Measurements from ENCODE around the gene DUSP16. TPM values are rescaled to one million over a fixed set of nuclear protein-coding genes. Genes with fewer than 3 reads are reported as not detected.

The DUSP16 gene
- total RNA-seq, 2 donors from 2014 or later, result 9.6 to 18.7 TPM

DNA sequence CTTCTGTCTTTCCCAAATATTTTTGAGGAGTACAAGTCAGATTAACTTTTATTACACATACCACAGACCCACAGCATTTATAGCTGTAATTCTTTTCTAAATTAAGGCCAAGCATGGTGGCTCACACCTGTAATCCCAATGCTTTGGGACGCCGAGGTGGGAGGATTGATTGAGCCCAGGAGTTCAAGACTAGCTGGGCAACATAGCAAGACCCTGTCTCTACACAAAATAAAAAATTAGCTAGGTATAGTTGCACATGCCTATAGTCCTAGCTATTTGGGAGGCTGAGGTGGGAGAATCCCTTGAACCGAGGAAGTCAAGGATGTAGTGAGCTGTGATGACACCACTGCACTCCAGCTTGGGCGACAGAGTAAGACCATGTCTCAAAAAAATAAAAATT, 7.0 kb downstream of the DUSP16 start:
- Histone ChIP-seq H3K4me1 (peaks cover 0 to 30% of the 10 kb centered on the region in 2 donors), H3K9me3 (no peaks in the 10 kb centered on the region), H3K36me3 (no peaks in the 10 kb centered on the region), H3K4me3 (no peak overlapping the region), H3K27ac (no peak overlapping the region), H3K27me3 (no peaks in the 10 kb centered on the region)
- TF ChIP-seq, protein P1, sequence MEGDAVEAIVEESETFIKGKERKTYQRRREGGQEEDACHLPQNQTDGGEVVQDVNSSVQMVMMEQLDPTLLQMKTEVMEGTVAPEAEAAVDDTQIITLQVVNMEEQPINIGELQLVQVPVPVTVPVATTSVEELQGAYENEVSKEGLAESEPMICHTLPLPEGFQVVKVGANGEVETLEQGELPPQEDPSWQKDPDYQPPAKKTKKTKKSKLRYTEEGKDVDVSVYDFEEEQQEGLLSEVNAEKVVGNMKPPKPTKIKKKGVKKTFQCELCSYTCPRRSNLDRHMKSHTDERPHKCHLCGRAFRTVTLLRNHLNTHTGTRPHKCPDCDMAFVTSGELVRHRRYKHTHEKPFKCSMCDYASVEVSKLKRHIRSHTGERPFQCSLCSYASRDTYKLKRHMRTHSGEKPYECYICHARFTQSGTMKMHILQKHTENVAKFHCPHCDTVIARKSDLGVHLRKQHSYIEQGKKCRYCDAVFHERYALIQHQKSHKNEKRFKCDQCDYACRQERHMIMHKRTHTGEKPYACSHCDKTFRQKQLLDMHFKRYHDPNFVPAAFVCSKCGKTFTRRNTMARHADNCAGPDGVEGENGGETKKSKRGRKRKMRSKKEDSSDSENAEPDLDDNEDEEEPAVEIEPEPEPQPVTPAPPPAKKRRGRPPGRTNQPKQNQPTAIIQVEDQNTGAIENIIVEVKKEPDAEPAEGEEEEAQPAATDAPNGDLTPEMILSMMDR (IDR thresholded peaks at IDR 0.05), result no peak
- no peak for DNase-seq (ENCODE audit: low spot score)

DNA sequence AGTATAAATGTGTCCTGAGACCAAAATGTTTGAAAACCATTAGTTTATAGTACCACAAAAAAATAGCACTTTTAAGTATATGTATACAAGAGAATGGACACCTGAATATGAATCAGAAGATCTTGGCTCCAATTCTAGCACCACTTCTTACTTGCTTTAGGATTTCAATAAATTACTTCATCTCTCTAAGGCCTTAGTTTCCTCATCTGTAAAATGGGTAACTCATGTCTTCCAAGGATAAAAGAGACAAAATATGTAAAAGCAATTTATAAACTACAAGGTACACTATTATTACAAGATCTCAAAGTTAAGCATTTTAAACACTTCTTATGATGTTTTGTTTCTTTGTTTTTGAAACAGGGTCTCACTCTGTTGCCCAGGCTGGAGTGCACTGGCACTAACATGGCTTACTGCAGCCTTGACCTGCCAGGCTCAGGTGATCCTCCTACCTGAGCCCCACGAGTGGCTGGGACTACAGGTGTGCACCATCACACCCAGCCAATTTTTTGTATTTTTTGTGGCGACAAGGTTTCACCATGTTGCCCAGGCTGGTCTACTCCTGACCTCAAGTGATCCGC, 9.4 kb downstream of the DUSP16 start:
- no peak for DNase-seq (ENCODE audit: low spot score)
- Histone ChIP-seq H3K27ac (no peak overlapping the region), H3K4me3 (no peak overlapping the region), H3K9me3 (no peaks in the 10 kb centered on the region), H3K27me3 (no peaks in the 10 kb centered on the region), H3K4me1 (peaks cover 0 to 18% of the 10 kb centered on the region in 2 donors), H3K36me3 (no peaks in the 10 kb centered on the region)
- TF ChIP-seq, protein P1 (IDR thresholded peaks at IDR 0.05), result no peak

DNA sequence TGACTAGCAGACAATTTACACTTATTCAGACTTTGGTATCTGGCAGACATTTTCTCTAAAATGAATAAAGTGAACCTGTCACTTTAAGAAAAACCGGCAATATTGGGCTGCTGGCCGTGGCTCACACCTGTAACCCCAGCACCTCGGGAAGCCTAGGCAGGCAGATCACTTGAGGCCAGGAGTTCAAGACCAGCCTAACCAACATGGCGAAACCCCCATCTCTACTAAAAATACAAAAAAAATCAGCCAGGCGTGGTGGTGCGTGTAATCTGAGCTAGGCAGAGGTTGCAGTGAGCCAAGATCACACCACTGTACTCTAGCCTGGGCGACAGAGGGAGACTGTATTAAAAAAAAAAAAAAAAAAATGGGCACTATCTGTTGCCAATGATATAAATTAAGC, 11.5 kb downstream of the DUSP16 start:
- Histone ChIP-seq H3K4me1 (peaks cover 0 to 23% of the 10 kb centered on the region in 2 donors), H3K27ac (no peak overlapping the region), H3K9me3 (no peaks in the 10 kb centered on the region), H3K4me3 (no peak overlapping the region), H3K36me3 (no peaks in the 10 kb centered on the region), H3K27me3 (no peaks in the 10 kb centered on the region)
- no peak for DNase-seq (ENCODE audit: low spot score)
- TF ChIP-seq, protein P1 (IDR thresholded peaks at IDR 0.05), result no peak

DNA sequence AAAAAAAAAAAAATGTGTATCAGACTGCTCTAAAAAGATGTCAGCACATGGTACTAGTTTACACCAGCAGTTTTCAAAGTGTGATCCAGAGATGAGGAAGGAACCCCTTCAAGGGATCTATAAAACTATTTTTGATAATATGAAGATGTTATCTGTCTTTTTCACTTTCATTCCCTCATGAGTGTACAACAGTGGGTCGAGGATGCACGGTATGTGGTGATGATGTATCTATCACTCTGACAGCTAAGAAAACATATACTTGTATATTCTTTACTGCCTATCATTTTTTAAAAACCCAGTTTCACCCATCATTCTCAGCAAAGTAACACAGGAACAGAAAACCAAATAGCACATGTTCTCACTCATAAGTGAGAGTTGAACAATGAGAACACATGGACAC, 12.4 kb downstream of the DUSP16 start:
- no peak for DNase-seq (ENCODE audit: low spot score)
- TF ChIP-seq, protein P1 (IDR thresholded peaks at IDR 0.05), result no peak
- no peak overlapping the region for H3K4me3 ChIP-seq
- no peak overlapping the region for H3K27ac ChIP-seq
- no peaks in the 10 kb centered on the region for H3K9me3 ChIP-seq
- H3K27me3 ChIP-seq, result no peaks in the 10 kb centered on the region
- peaks cover 0 to 17% of the 10 kb centered on the region in 2 donors for H3K4me1 ChIP-seq
- H3K36me3 ChIP-seq, result no peaks in the 10 kb centered on the region

DNA sequence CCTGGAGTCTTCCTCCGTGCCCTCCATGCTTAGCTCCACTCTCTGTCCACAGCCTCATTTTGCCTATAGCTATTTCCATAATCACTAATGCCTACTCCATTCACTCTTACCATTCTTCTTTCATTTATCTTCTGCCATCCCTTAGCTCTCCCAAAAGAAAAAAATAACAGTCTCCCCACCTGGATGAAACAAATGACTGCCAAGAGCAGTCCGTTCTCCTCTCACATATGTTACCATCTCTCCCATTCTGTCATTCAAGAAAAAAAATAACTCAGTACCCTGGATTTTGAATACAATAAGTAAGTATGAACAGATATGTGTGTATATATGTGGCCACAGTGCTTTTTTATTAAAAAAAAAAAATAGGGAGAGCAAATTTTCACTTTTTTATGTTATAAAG, 13.2 kb downstream of the DUSP16 start:
- no peaks in the 10 kb centered on the region for H3K9me3 ChIP-seq
- no peak overlapping the region for H3K27ac ChIP-seq
- no peak overlapping the region for H3K4me3 ChIP-seq
- no peaks in the 10 kb centered on the region for H3K36me3 ChIP-seq
- H3K27me3 ChIP-seq, result no peaks in the 10 kb centered on the region
- DNase-seq (ENCODE audit: low spot score), result no peak
- peaks cover 0 to 17% of the 10 kb centered on the region in 2 donors for H3K4me1 ChIP-seq
- TF ChIP-seq, protein P1 (IDR thresholded peaks at IDR 0.05), result no peak

DNA sequence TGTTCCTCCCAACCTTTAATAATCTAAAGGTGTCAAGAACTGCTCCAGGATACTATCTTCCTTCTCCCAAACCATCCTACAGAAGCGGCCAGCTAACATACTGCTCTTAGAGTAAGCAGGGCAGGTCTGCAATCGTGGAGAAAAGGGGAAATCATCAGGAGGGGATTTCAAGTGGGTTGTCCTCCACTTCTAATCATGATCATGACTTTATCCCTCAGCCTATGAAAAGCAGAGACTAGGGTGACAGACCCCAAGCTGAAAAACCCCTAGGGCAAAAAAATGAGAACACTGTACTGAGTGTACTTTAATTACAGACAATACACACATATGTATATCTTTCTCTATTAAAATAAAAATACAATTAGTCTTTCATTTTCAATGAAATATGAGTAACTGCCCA, 13.9 kb downstream of the DUSP16 start:
- Histone ChIP-seq H3K4me3 (no peak overlapping the region), H3K9me3 (no peaks in the 10 kb centered on the region), H3K36me3 (no peaks in the 10 kb centered on the region), H3K27me3 (no peaks in the 10 kb centered on the region), H3K27ac (no peak overlapping the region), H3K4me1 (peaks cover 0 to 17% of the 10 kb centered on the region in 2 donors)
- DNase-seq (ENCODE audit: low spot score), result no peak
- TF ChIP-seq, protein P1 (IDR thresholded peaks at IDR 0.05), result no peak

Measured in right atrium auricular region (tissue), 2 donors.